GM18505 (cell line): Measurements from ENCODE around the gene EMSY.

Source experiments
- ATAC-seq: cut with Tn5 transposase; IDR thresholded peaks from one replicate; pipeline ENCODE4 v1.9.1; 2021; ENCODE audit not compliant: unreplicated experiment
- POLR2A ChIP-seq: IDR thresholded peaks from 4 replicates; pipeline ENCODE4 v1.6.1; 2011; ENCODE audit warnings: borderline replicate concordance; ENCODE audit not compliant: insufficient read depth, insufficient read length; ENCODE audit errors: extremely low read depth

The EMSY gene

DNA sequence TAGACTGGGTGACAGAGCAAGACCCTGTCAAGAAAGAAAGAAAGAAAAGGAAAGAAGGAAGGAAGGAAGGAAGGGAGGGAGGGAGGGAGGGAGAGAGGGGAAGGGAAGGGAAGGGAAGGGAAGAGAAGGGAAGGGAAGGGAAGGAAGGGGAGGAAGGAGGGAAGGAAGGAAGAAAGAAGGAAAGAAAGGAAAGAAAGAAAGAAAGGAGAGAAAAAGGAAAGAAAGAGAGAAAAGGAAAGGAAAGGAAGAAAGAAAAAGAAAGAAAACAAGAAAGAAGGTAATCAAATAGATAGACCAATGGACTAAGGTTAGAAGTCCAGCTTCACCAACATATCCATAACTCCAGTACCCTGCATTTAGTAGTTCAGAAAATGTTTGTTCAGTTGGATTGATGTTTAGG is 18.2 kb upstream of the EMSY start:
- ATAC-seq = no peak

DNA sequence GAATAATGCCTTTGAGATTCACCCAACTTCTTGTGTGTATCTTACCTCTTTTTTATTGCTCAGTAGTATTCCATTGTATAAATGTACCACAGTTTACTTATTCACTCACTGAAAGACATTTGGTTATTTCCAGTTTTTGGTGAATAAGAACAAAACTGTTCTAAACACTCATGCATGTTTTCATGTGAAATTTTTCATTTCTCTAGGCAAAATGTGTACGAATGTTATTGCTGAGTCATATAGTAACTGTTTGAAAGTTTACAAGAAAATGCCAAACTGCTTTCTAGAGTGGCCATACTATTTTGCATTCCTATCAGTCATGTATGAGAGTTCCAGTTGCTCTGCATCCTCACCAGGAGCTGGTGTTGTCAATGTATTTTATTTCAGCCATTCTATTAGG is 8.8 kb upstream of the EMSY start:
- no peak for TF ChIP-seq POLR2A
- no peak for ATAC-seq

More for the DNA sequence above, 18.2 kb upstream of the EMSY start:
- TF ChIP-seq POLR2A = no peak

DNA sequence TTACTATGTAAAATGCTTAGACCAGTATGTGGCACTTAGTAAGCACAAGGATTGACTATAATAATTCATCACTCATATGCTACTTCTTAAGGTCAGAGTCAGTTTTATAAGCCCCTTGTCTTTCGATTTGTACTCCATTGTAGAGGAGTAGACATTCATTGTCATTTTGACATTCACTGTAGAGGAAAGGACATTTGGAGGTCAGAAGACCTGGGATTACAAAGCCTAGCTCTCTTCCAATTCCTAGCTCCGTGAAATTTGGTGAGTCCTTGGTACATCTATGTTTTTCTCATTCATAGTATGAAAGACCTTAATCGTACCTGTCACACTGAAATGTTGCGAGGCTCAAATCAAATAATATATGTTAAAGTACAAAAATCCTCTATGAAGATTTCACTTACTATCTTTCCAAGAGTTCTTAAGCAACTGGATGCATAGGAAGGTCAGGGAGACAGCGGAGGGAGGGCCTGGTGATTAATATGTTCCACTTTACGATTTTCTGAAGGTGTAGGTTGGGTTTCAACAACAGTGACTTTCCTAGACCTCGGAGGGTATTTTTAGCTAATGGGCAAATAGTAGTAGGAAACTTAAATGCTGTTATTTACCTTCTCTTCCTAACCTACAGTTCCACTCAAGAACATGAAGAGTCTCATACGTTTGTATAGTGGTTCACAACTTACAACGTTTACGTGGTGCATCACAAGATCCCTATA is 1.4 kb upstream of the EMSY start:
- TF ChIP-seq POLR2A = peak; percentile 26
- no peak for ATAC-seq

- ATAC-seq = no peak
- no peak for TF ChIP-seq POLR2A
These were observed 794 bp upstream of the EMSY start for GRCh38 chr11:76444065-76444383.

DNA sequence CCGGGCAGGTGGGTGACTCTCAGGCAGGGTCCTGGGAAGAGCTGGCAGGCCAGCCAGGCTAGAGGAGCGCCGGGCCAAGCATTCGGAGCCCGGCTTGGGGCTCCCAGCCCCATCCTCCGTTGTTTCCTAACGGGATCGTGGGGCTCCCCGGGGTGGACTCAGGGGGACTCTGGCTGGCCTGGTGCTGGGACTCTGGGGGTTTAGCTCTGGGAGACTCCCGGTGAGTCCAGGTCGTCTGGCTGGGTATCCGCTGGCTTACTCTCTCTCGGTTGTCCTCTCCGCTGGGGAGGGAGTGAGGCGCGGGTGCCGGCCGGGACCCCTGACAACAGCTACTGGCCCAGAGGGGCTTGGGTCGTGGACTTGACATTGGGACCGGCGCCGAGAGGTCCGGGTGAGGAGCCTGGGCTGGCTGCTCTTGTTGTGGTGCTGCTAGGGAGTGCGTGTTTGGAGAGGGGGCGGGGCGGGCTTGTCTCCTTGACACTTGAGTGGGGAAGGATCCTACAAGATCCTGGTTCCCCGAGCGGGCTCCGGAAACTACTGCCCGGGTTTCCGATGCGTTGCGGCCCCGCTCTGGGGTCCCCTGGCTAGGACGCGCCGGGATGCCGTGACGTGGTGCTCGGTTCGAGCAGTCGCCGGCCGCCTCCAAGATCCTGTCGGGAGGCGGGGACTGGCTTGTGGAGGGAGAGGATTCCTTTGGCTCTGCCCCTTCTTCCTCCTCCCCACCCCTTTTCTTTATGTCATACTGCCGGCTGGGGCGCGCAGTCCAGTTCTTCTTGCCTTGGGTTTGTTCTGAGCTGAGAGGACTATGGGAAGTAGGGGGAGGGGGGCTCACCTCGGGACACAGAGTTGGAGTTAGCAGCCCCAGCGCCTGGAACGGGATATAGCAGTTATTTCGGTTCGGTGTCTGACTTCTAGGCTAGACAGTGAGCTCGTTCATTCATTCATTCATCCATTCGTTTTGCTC is 585 bp downstream of the EMSY start:
- peak; percentile 29 for ATAC-seq
- TF ChIP-seq POLR2A = peak; percentile 29

DNA sequence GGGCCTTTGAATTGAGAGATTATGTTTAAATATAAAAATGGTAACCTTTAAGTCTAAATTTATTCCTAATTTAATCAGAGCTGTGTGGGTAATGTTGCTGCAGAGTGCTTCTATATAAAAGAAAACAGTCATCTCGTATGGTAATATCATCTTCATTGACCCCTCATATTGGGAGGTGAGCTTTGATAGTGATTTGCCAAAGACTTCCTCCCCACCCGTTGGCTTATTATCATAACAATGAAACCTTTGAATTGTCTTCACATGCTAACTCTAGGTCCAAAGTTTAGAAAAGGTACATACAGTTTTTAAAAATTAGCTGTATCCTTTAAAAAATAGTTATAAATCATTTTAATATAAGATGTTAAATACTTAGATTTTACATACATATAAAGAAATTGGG is 3.7 kb downstream of the EMSY start:
- no peak for TF ChIP-seq POLR2A
- ATAC-seq = no peak

DNA sequence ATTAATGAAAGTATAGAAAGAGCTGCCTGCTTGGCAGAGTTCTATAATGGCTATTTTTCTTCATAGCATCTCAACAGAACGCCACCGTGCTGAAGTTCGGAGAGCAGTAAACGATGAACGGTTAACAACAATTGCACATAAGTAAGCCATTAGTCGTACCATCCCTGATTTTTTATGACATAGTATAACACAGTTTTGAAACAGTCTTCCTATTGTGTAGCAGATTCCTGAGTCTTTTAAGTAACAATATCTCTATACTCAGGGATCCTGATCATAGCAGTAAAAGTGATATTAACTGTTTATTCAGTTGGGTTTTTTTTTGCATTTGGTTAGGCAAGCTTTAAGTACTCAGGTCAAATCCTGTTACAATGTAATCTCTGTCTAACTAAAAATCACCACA is 8.4 kb downstream of the EMSY start:
- TF ChIP-seq POLR2A = no peak
- no peak for ATAC-seq

GRCh38 chr11:76455331-76455730 is 10.5 kb downstream of the EMSY start:
- ATAC-seq = no peak
- TF ChIP-seq POLR2A = no peak

DNA sequence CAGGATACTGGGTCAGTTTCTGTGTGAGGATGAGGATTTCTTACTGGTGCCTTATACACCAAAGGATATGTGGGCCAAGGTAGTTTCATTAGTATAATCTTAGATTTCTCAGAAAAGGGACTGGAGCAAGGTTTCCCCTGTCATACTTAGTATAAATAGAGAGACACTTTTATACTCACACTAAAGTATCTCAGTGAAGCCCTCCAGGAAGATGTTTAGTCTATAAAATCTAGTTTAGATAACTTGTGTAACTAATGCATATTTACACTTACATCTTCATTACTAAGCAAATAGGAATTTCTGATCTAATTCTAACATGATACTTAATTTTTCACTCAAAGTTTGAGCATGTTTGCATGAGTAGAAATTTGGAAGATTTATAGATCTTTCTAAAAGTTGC is 11.1 kb downstream of the EMSY start:
- no peak for TF ChIP-seq POLR2A
- ATAC-seq = no peak

- no peak for ATAC-seq
- TF ChIP-seq POLR2A = no peak
These were observed 11.8 kb downstream of the EMSY start for GRCh38 chr11:76456571-76456970.

- TF ChIP-seq POLR2A = no peak
- no peak for ATAC-seq
These were observed 14.5 kb downstream of the EMSY start for GRCh38 chr11:76459299-76459698.

GRCh38 chr11:76459846-76460245 is 15.0 kb downstream of the EMSY start:
- no peak for TF ChIP-seq POLR2A
- ATAC-seq = no peak

DNA sequence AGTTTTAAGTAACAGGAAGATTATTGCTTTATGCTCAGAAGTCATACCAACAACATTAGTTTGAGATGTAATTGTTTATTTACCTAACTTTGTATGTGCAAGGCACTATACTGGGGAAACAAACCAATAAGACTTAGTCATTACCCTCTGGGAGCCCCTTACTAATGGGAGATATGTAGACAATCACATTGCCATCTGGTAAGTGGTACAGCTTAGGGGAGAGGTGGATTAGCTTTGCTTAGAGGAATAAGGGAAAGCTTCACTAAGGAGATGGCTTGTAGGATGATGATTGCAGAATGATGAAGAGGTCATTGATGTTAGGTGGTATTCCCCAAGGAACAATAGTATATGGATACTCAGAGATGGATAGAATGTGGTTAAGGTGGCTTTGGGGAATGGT is 17.5 kb downstream of the EMSY start:
- ATAC-seq = no peak
- TF ChIP-seq POLR2A = no peak

- ATAC-seq = no peak
- TF ChIP-seq POLR2A = no peak
These were observed 20.9 kb downstream of the EMSY start for GRCh38 chr11:76465701-76466100.

- TF ChIP-seq POLR2A = no peak
- no peak for ATAC-seq
These were observed 21.8 kb downstream of the EMSY start for GRCh38 chr11:76466666-76467065.

GRCh38 chr11:76469141-76469540 is 24.3 kb downstream of the EMSY start:
- no peak for TF ChIP-seq POLR2A
- no peak for ATAC-seq
